HepG2 (cell line): Measurements from ENCODE around the gene TGM2. TPM values are rescaled to one million over a fixed set of nuclear protein-coding genes. Genes with fewer than 3 reads are reported as not detected.

Experiments
- ATAD3A ChIP-seq: sonication (generic); formaldehyde crosslinking; IDR thresholded peaks from 2 replicates; pipeline ENCODE4 v1.4.0; 2020; ENCODE audit warnings: missing genetic modification reagents
- DMAP1 ChIP-seq: IDR thresholded peaks from 2 replicates; pipeline ENCODE4 v1.6.1; 2016
- HHEX ChIP-seq: IDR thresholded peaks from 2 replicates; pipeline ENCODE4 v1.6.1; 2016; ENCODE audit warnings: control low read depth
- HMG20B ChIP-seq: conservative IDR thresholded peaks from 2 replicates; pipeline ENCODE4 v1.6.1; 2016; ENCODE audit warnings: missing genetic modification reagents, missing compliant biosample characterization
- KMT2B ChIP-seq: IDR thresholded peaks from 2 replicates; pipeline ENCODE4 v1.6.1; 2016; ENCODE audit warnings: missing genetic modification reagents, missing compliant biosample characterization
- MTA3 ChIP-seq: sonication (generic); formaldehyde crosslinking; IDR thresholded peaks from 2 replicates; pipeline ENCODE4 v1.4.0; 2020; ENCODE audit warnings: missing genetic modification reagents
- MXI1 ChIP-seq: IDR thresholded peaks from 3 replicates; pipeline ENCODE4 v1.6.1; 2012; ENCODE audit warnings: low read depth, low read length, inconsistent platforms, borderline replicate concordance
- NFKBIZ ChIP-seq: IDR thresholded peaks from 2 replicates; pipeline ENCODE4 v1.6.1; 2018; ENCODE audit warnings: missing genetic modification reagents, missing compliant biosample characterization
- NFYC ChIP-seq: IDR thresholded peaks from 2 replicates; pipeline ENCODE4 v1.6.1; 2016; ENCODE audit warnings: missing genetic modification reagents, missing compliant biosample characterization
- PITX1 ChIP-seq: sonication (generic); formaldehyde crosslinking; IDR thresholded peaks from 2 replicates; pipeline ENCODE4 v1.5.1; 2020; ENCODE audit warnings: mild to moderate bottlenecking, missing genetic modification reagents
- PRPF4 ChIP-seq: fragments of 200-400 bp; formaldehyde crosslinking; IDR thresholded peaks from 2 replicates; pipeline ENCODE4 v1.6.1; 2016; ENCODE audit warnings: low read length, low read depth; ENCODE audit not compliant: poor library complexity, severe bottlenecking
- SAP130 ChIP-seq: IDR thresholded peaks from 2 replicates; pipeline ENCODE4 v1.6.1; 2016; ENCODE audit warnings: low read depth
- SIX1 ChIP-seq: sonication (generic); formaldehyde crosslinking; IDR thresholded peaks from 2 replicates; pipeline ENCODE4 v1.4.0; 2020; ENCODE audit warnings: missing genetic modification reagents, borderline replicate concordance
- SP4 ChIP-seq: sonication (generic); formaldehyde crosslinking; IDR thresholded peaks from 2 replicates; pipeline ENCODE4 v1.8.1; 2023; ENCODE audit warnings: mild to moderate bottlenecking, missing genetic modification reagents
- ZEB1 ChIP-seq: IDR thresholded peaks from 2 replicates; pipeline ENCODE4 v1.6.1; 2012; ENCODE audit warnings: mild to moderate bottlenecking, low read depth, inconsistent platforms; ENCODE audit not compliant: insufficient replicate concordance
- ZNF7 ChIP-seq: IDR thresholded peaks from 2 replicates; pipeline ENCODE4 v1.6.1; 2016; ENCODE audit warnings: missing biosample characterization, missing genetic modification reagents
- ZNF749 ChIP-seq: sonication (generic); formaldehyde crosslinking; IDR thresholded peaks from 2 replicates; pipeline ENCODE4 v1.8.0; 2022; ENCODE audit warnings: mild to moderate bottlenecking, missing genetic modification reagents, moderate library complexity, borderline replicate concordance
- ZNF775 ChIP-seq: sonication (generic); formaldehyde crosslinking; IDR thresholded peaks from 2 replicates; pipeline ENCODE4 v1.4.0; 2020; ENCODE audit warnings: missing genetic modification reagents, mild to moderate bottlenecking, moderate library complexity, borderline replicate concordance
- ZNF776 ChIP-seq: sonication (generic); formaldehyde crosslinking; IDR thresholded peaks from 2 replicates; pipeline ENCODE4 v1.4.0; 2020; ENCODE audit warnings: mild to moderate bottlenecking, missing genetic modification reagents
- polyA plus RNA-seq, 8 experiments: library from polyadenylated mRNA; depleted of rRNA in 3 of 8; stranded (reverse) in 7 of 8; unstranded in 1 of 8; fragments of >200 nt; fragmentation: Illumina TruSeq in 4 of 8; extraction: Trizol in 4 of 8; gene quantifications; 2 replicates each; pipeline versions ENCODE4 v1.2.1 to v1.2.3, GENCODE V29; 2011 to 2016; ENCODE audit warnings: low read depth in 4 of 8, missing spikeins in 1 of 8, mixed read lengths in 1 of 8; ENCODE audit not compliant: insufficient read depth in 1 of 8
- total RNA-seq, 5 experiments: library from RNA; depleted of rRNA; stranded (reverse); fragments of >200 nt; fragmentation: Illumina TruSeq; extraction: Trizol; gene quantifications; 2 replicates each; pipeline ENCODE4 v1.2.3, GENCODE V29; 2016; ENCODE audit warnings: low read depth in 1 of 5
- TF ChIP-seq, protein P1 (sequence below): sonication (generic); formaldehyde crosslinking; IDR thresholded peaks from 2 replicates; pipeline ENCODE4 v1.4.0; 2020; ENCODE audit warnings: missing genetic modification reagents, borderline replicate concordance
- TF ChIP-seq, protein P2 (sequence below): sonication (generic); formaldehyde crosslinking; IDR thresholded peaks from 2 replicates; pipeline ENCODE4 v1.5.1; 2020; ENCODE audit warnings: missing genetic modification reagents, mild to moderate bottlenecking, borderline replicate concordance
- TF ChIP-seq, protein P3 (sequence below): sonication (generic); formaldehyde crosslinking; IDR thresholded peaks from 2 replicates; pipeline ENCODE4 v1.5.0; 2020; ENCODE audit warnings: mild to moderate bottlenecking, missing genetic modification reagents
- TF ChIP-seq, protein P4 (sequence below): sonication (generic); formaldehyde crosslinking; IDR thresholded peaks from 2 replicates; pipeline ENCODE4 v1.5.0; 2020; ENCODE audit warnings: mild to moderate bottlenecking, missing genetic modification reagents, borderline replicate concordance

TGM2 gene
- total and polyA plus RNA-seq, 2 of the 13 experiments (the other 11 are each of a cell fraction or from before 2014, with no cell fraction given) = 4.2 to 46.4 TPM

DNA sequence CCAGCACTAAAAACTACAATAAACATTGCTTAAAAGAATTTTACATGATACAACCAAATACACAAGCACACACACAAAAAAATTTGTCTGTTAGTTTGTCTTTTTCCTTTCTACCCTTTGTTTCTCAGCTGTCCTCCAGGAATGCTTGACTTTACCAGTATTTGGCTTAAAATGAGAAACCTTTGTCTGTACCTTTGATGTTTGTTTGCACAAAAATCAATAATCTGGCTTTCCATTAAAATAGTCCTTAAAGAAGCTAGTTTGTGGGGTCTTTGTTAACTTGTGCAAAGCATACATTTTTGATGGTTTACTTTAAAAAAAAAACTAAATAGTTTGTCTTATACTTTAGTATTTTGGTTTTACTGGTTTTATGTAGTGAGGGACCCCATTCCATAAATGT is 82.2 kb downstream of the TGM2 start (continued):
- TF ChIP-seq NFYC (0 out of 2 replicates have a peak, but pooled peaks have one; percentile 20), ZNF776 (CRISPR knock-in tag) (no peak), SIX1 (peak; percentile 87; the same call in 1 of the 2 replicates), ZNF749 (no peak), ZNF7 (CRISPR knock-in tag) (no peak), MTA3 (CRISPR knock-in tag) (no peak), MXI1 (no peak), DMAP1 (CRISPR knock-in tag) (0 out of 2 replicates have a peak, but pooled peaks have one; percentile 51), PITX1 (CRISPR knock-in tag) (peak; percentile 42; the same call in 1 of the 2 replicates), PRPF4 (no peak), ZNF775 (CRISPR knock-in tag) (0 out of 2 replicates have a peak, but pooled peaks have one; percentile 56), ZEB1 (peak; percentile 64), HMG20B (peak; percentile 40; the same call in 1 of the 2 replicates), HHEX (CRISPR knock-in tag) (0 out of 2 replicates have a peak, but pooled peaks have one; percentile 39), NFKBIZ (peak; percentile 81; the same call in 1 of the 2 replicates), SP4 (no peak), KMT2B (peak; percentile 62; the same call in 1 of the 2 replicates), ATAD3A (no peak), SAP130 (CRISPR knock-in tag) (peak; percentile 73)
- TF ChIP-seq, protein P1, sequence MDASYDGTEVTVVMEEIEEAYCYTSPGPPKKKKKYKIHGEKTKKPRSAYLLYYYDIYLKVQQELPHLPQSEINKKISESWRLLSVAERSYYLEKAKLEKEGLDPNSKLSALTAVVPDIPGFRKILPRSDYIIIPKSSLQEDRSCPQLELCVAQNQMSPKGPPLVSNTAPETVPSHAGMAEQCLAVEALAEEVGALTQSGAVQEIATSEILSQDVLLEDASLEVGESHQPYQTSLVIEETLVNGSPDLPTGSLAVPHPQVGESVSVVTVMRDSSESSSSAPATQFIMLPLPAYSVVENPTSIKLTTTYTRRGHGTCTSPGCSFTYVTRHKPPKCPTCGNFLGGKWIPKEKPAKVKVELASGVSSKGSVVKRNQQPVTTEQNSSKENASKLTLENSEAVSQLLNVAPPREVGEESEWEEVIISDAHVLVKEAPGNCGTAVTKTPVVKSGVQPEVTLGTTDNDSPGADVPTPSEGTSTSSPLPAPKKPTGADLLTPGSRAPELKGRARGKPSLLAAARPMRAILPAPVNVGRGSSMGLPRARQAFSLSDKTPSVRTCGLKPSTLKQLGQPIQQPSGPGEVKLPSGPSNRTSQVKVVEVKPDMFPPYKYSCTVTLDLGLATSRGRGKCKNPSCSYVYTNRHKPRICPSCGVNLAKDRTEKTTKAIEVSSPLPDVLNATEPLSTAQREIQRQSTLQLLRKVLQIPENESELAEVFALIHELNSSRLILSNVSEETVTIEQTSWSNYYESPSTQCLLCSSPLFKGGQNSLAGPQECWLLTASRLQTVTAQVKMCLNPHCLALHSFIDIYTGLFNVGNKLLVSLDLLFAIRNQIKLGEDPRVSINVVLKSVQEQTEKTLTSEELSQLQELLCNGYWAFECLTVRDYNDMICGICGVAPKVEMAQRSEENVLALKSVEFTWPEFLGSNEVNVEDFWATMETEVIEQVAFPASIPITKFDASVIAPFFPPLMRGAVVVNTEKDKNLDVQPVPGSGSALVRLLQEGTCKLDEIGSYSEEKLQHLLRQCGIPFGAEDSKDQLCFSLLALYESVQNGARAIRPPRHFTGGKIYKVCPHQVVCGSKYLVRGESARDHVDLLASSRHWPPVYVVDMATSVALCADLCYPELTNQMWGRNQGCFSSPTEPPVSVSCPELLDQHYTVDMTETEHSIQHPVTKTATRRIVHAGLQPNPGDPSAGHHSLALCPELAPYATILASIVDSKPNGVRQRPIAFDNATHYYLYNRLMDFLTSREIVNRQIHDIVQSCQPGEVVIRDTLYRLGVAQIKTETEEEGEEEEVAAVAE (CRISPR knock-in tag) = peak; percentile 46; the same call in 1 of the 2 replicates
- TF ChIP-seq, protein P2, sequence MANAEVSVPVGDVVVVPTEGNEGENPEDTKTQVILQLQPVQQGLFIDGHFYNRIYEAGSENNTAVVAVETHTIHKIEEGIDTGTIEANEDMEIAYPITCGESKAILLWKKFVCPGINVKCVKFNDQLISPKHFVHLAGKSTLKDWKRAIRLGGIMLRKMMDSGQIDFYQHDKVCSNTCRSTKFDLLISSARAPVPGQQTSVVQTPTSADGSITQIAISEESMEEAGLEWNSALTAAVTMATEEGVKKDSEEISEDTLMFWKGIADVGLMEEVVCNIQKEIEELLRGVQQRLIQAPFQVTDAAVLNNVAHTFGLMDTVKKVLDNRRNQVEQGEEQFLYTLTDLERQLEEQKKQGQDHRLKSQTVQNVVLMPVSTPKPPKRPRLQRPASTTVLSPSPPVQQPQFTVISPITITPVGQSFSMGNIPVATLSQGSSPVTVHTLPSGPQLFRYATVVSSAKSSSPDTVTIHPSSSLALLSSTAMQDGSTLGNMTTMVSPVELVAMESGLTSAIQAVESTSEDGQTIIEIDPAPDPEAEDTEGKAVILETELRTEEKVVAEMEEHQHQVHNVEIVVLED (CRISPR knock-in tag) = peak; percentile 29; the same call in 1 of the 2 replicates
- TF ChIP-seq, protein P3, sequence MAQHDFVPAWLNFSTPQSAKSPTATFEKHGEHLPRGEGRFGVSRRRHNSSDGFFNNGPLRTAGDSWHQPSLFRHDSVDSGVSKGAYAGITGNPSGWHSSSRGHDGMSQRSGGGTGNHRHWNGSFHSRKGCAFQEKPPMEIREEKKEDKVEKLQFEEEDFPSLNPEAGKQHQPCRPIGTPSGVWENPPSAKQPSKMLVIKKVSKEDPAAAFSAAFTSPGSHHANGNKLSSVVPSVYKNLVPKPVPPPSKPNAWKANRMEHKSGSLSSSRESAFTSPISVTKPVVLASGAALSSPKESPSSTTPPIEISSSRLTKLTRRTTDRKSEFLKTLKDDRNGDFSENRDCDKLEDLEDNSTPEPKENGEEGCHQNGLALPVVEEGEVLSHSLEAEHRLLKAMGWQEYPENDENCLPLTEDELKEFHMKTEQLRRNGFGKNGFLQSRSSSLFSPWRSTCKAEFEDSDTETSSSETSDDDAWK = no peak
- TF ChIP-seq, protein P4, sequence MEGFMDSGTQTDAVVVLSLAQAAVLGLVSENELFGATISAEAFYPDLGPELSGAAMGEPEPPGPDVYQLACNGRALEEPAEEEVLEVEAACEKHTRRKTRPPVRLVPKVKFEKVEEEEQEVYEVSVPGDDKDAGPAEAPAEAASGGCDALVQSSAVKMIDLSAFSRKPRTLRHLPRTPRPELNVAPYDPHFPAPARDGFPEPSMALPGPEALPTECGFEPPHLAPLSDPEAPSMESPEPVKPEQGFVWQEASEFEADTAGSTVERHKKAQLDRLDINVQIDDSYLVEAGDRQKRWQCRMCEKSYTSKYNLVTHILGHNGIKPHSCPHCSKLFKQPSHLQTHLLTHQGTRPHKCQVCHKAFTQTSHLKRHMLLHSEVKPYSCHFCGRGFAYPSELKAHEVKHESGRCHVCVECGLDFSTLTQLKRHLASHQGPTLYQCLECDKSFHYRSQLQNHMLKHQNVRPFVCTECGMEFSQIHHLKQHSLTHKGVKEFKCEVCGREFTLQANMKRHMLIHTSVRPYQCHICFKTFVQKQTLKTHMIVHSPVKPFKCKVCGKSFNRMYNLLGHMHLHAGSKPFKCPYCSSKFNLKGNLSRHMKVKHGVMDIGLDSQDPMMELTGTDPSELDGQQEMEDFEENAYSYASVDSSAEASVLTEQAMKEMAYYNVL = peak; percentile 89
